Immature natural killer cell (primary cell): Measurements from ENCODE around the gene KLF17. TPM values are rescaled to one million over a fixed set of nuclear protein-coding genes. Genes with fewer than 3 reads are reported as not detected.
"Not testable (repeated sequence)": the region's sequence is repeated elsewhere in the genome, so short reads cannot be mapped to it uniquely, and the experiment has no call there.

Experiments
- DNase-seq, 3 donors: peaks; one replicate each; pipeline ENCODE4 v3.0.0; 2022; ENCODE audit warnings: mixed read lengths in 1 of 3
- H3K27ac Mint-ChIP-seq, 6 donors: one replicate each; pipeline ENCODE4 v1.8.0; 2020; ENCODE audit warnings: mixed read lengths in 6 of 6, mild to moderate bottlenecking in 5 of 6, inconsistent platforms in 4 of 6, moderate library complexity in 3 of 6
- H3K27me3 Mint-ChIP-seq, 3 donors: one replicate each; pipeline ENCODE4 v1.8.0; 2020 to 2021; ENCODE audit warnings: low read depth in 3 of 3, mild to moderate bottlenecking in 3 of 3, mixed read lengths in 3 of 3, moderate library complexity in 3 of 3, inconsistent platforms in 1 of 3
- H3K36me3 Mint-ChIP-seq, 3 donors: one replicate each; pipeline ENCODE4 v1.8.0; 2020; ENCODE audit warnings: mixed read lengths in 3 of 3, inconsistent platforms in 2 of 3, mild to moderate bottlenecking in 2 of 3
- H3K4me1 Mint-ChIP-seq, 2 donors: one replicate each; pipeline ENCODE4 v1.8.0; 2020; ENCODE audit warnings: inconsistent platforms in 2 of 2, mild to moderate bottlenecking in 2 of 2, mixed read lengths in 2 of 2, moderate library complexity in 1 of 2
- H3K4me3 Mint-ChIP-seq, 5 donors: one replicate each; pipeline ENCODE4 v1.8.0; 2020; ENCODE audit warnings: mild to moderate bottlenecking in 5 of 5, mixed read lengths in 5 of 5, inconsistent platforms in 3 of 5, moderate library complexity in 3 of 5
- H3K9me3 Mint-ChIP-seq, 6 donors: one replicate each; pipeline ENCODE4 v1.8.0; 2020; ENCODE audit warnings: mild to moderate bottlenecking in 6 of 6, mixed read lengths in 6 of 6, inconsistent platforms in 4 of 6, moderate library complexity in 3 of 6
- polyA plus RNA-seq, 3 donors: library from polyadenylated mRNA; unstranded; fragments of 300-500 nt; fragmentation: Illumina TruSeq; gene quantifications; one replicate each; pipeline ENCODE4 v1.2.3, GENCODE V29; 2021

KLF17 gene
- polyA plus RNA-seq, 3 donors from 2014 or later, result not detected

- no peaks in the 10 kb centered on the region for H3K4me1 Mint-ChIP-seq
- no peak overlapping the region for H3K27ac Mint-ChIP-seq
- H3K9me3 Mint-ChIP-seq, result no peaks in the 10 kb centered on the region
- DNase-seq, result no peak
- peaks cover 3 to 8% (median 8%) of the 10 kb centered on the region in 3 donors for H3K27me3 Mint-ChIP-seq
- H3K36me3 Mint-ChIP-seq, result no peaks in the 10 kb centered on the region
- no peak overlapping the region for H3K4me3 Mint-ChIP-seq
Measured at GRCh38 chr1:44090429-44091252, 28.0 kb upstream of the KLF17 start.

GRCh38 chr1:44094047-44094446, 24.6 kb upstream of the KLF17 start:
- Mint-ChIP-seq H3K9me3 (no peaks in the 10 kb centered on the region), H3K27ac (no peak overlapping the region), H3K4me1 (no peaks in the 10 kb centered on the region), H3K27me3 (peaks cover under 1 to 17% (median 7%) of the 10 kb centered on the region in 3 donors), H3K4me3 (no peak overlapping the region), H3K36me3 (no peaks in the 10 kb centered on the region)
- no peak for DNase-seq

DNA sequence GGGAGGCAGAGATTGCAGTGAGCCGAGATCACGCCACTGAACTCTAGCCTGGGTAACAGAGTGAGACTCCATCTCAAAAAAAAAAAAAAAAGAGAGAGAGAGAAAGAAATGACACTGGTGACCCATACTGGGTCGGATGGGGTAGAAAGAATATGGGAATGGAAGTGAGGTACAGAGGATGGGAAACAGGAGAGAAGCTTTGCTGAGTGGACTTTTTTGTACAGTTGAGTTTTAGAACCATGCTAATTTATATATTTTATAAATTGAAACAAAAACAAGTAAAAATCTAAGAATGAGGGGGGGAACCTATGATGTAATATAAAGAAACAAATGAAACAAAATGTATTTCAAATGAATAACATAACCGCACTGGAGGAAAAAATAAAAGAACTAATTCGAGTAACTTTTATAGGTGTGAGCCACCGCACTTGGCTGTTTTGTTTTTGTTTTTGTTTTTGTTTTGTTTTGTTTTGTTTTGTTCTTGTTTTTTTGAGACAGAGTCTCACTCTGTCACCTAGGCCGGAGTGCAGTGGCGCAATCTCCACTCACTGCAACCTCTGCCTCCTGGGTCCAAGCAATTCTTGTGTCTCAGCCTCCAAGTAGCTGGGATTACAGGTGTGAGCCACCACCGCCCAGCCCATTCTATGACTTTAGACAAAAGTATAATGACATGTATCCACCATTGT, 18.3 kb upstream of the KLF17 start:
- H3K9me3 Mint-ChIP-seq, result no peaks in the 10 kb centered on the region
- no peak for DNase-seq
- H3K27me3 Mint-ChIP-seq, result peaks cover 0 to 16% (median 8%) of the 10 kb centered on the region in 3 donors
- H3K27ac Mint-ChIP-seq, result no peak overlapping the region
- no peak overlapping the region for H3K4me3 Mint-ChIP-seq
- H3K4me1 Mint-ChIP-seq, result no peaks in the 10 kb centered on the region
- no peaks in the 10 kb centered on the region for H3K36me3 Mint-ChIP-seq

DNA sequence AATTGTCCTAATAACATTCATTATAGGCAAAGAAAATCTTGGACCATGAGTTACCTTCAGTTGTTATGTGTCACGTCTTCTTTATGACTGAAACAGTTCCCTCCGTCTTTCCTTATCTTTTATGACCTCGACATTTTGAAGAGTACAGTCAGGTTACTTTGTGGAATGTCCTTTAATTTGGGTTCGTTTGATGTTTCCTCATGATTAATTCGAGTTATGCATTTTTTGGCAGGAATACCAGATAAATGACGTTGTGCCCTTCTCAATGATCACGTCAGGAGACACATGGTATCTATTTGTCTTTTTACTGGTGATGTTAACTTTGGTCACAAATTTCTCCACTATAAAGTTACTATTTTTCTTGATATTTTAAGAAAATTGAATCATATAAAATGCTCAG, 17.3 kb upstream of the KLF17 start:
- Mint-ChIP-seq H3K27me3 (peaks cover 0 to 16% (median 9%) of the 10 kb centered on the region in 3 donors), H3K4me1 (no peaks in the 10 kb centered on the region), H3K9me3 (no peaks in the 10 kb centered on the region), H3K27ac (no peak overlapping the region), H3K4me3 (no peak overlapping the region), H3K36me3 (no peaks in the 10 kb centered on the region)
- no peak for DNase-seq

GRCh38 chr1:44103270-44104131, 15.1 kb upstream of the KLF17 start:
- Mint-ChIP-seq H3K4me3 (no peak overlapping the region), H3K4me1 (no peaks in the 10 kb centered on the region), H3K27ac (no peak overlapping the region), H3K9me3 (no peaks in the 10 kb centered on the region), H3K27me3 (peaks cover 2 to 7% (median 7%) of the 10 kb centered on the region in 3 donors), H3K36me3 (no peaks in the 10 kb centered on the region)
- DNase-seq, result no peak

GRCh38 chr1:44105810-44106209, 12.8 kb upstream of the KLF17 start:
- Mint-ChIP-seq H3K9me3 (no peaks in the 10 kb centered on the region), H3K4me1 (no peaks in the 10 kb centered on the region), H3K36me3 (no peaks in the 10 kb centered on the region), H3K27ac (no peak overlapping the region), H3K4me3 (no peak overlapping the region), H3K27me3 (peaks cover 3 to 7% (median 6%) of the 10 kb centered on the region in 3 donors)
- no peak for DNase-seq

GRCh38 chr1:44108241-44108640, 10.4 kb upstream of the KLF17 start:
- Mint-ChIP-seq H3K27me3 (peaks cover 3 to 11% (median 8%) of the 10 kb centered on the region in 3 donors), H3K36me3 (no peaks in the 10 kb centered on the region), H3K9me3 (no peaks in the 10 kb centered on the region), H3K27ac (no peak overlapping the region), H3K4me3 (no peak overlapping the region), H3K4me1 (no peaks in the 10 kb centered on the region)
- no peak for DNase-seq

- no peak overlapping the region for H3K4me3 Mint-ChIP-seq
- no peak overlapping the region for H3K27ac Mint-ChIP-seq
- no peaks in the 10 kb centered on the region for H3K36me3 Mint-ChIP-seq
- no peaks in the 10 kb centered on the region for H3K4me1 Mint-ChIP-seq
- no peak for DNase-seq
- H3K9me3 Mint-ChIP-seq, result no peaks in the 10 kb centered on the region
- peaks cover 3 to 13% (median 9%) of the 10 kb centered on the region in 3 donors for H3K27me3 Mint-ChIP-seq
Measured at GRCh38 chr1:44108971-44109370, 9.7 kb upstream of the KLF17 start.

DNA sequence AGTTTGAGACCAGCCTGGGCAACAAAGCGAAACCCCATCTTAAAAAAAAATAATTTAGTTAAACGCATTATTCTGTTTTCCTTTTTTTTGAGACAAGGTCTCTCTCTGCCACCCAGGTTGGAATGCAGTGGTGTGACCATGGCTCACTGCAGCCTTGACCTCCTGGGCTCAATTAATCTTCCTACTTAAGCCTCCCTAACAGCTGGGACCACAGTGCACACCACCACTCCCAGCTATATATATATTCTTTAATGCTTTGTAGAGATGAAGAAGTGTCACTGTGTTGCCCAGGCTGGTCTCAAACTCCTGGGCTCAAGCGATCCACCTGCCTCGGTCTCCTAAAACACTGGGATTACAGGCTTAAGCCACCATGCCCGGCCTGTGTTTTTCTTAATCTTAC, 7.7 kb upstream of the KLF17 start:
- H3K27me3 Mint-ChIP-seq, result peaks cover 3 to 10% (median 7%) of the 10 kb centered on the region in 3 donors
- H3K4me1 Mint-ChIP-seq, result no peaks in the 10 kb centered on the region
- H3K4me3 Mint-ChIP-seq, result no peak overlapping the region
- H3K36me3 Mint-ChIP-seq, result no peaks in the 10 kb centered on the region
- no peak overlapping the region for H3K27ac Mint-ChIP-seq
- no peak for DNase-seq
- no peaks in the 10 kb centered on the region for H3K9me3 Mint-ChIP-seq

GRCh38 chr1:44111861-44112260, 6.8 kb upstream of the KLF17 start:
- Mint-ChIP-seq H3K27me3 (peaks cover 3 to 10% (median 5%) of the 10 kb centered on the region in 3 donors), H3K27ac (no peak overlapping the region), H3K36me3 (no peaks in the 10 kb centered on the region), H3K4me3 (no peak overlapping the region), H3K4me1 (no peaks in the 10 kb centered on the region), H3K9me3 (no peaks in the 10 kb centered on the region)
- no peak for DNase-seq

- no peaks in the 10 kb centered on the region for H3K4me1 Mint-ChIP-seq
- no peaks in the 10 kb centered on the region for H3K36me3 Mint-ChIP-seq
- no peak overlapping the region for H3K4me3 Mint-ChIP-seq
- DNase-seq, result no peak
- no peak overlapping the region for H3K27ac Mint-ChIP-seq
- H3K9me3 Mint-ChIP-seq, result no peaks in the 10 kb centered on the region
- H3K27me3 Mint-ChIP-seq, result peaks cover 2 to 10% (median 5%) of the 10 kb centered on the region in 3 donors
Measured at GRCh38 chr1:44112486-44112885, 6.1 kb upstream of the KLF17 start.

DNA sequence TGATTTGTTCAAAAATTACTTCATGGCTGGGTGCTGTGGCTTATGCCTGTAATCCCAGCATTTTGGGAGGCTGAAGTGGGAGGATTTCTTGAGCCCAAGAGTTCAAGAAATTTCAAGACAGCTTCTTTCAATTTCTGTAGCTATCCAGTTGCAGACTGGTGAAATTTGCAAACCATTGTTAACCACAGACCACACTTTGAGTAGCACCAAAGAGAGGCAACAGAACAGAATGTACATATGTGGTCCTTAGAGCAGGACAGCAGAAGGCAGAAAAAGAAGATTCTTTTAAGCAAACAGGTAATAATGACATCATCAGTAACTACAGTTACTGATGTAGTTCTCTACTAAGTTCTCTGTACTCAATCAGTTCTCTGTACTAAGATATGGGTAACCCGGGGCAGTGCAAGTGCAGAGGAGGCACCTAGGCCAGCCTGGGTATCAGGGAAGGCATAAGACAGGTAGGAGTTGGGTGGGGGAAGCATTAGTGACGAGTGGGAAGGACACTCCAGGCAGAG, 5.5 kb upstream of the KLF17 start:
- Mint-ChIP-seq H3K4me3 (no peak overlapping the region), H3K36me3 (no peaks in the 10 kb centered on the region), H3K27me3 (peaks cover 4 to 10% (median 5%) of the 10 kb centered on the region in 3 donors), H3K4me1 (no peaks in the 10 kb centered on the region), H3K27ac (no peak overlapping the region), H3K9me3 (no peaks in the 10 kb centered on the region)
- no peak for DNase-seq

GRCh38 chr1:44114098-44114497, 4.5 kb upstream of the KLF17 start:
- H3K9me3 Mint-ChIP-seq, result no peaks in the 10 kb centered on the region
- DNase-seq, result no peak
- no peaks in the 10 kb centered on the region for H3K4me1 Mint-ChIP-seq
- H3K36me3 Mint-ChIP-seq, result no peaks in the 10 kb centered on the region
- H3K27ac Mint-ChIP-seq, result no peak overlapping the region
- no peak overlapping the region for H3K4me3 Mint-ChIP-seq
- peaks cover 4 to 10% (median 5%) of the 10 kb centered on the region in 3 donors for H3K27me3 Mint-ChIP-seq

GRCh38 chr1:44117272-44117671, 1.3 kb upstream of the KLF17 start:
- peaks cover 2 to 10% (median 4%) of the 10 kb centered on the region in 3 donors for H3K27me3 Mint-ChIP-seq
- not testable (repeated sequence) for H3K9me3 Mint-ChIP-seq, H3K4me1 Mint-ChIP-seq, DNase-seq, H3K4me3 Mint-ChIP-seq, H3K36me3 Mint-ChIP-seq, H3K27ac Mint-ChIP-seq
